ENCODE results near the gene NRGN.

GRCh38 chr11:124717786-124718651 is 21.7 kb upstream of the NRGN start:
- no peak for TF ChIP-seq POLR2A (IDR thresholded peaks at IDR 0.05)
- TF ChIP-seq, protein P1, sequence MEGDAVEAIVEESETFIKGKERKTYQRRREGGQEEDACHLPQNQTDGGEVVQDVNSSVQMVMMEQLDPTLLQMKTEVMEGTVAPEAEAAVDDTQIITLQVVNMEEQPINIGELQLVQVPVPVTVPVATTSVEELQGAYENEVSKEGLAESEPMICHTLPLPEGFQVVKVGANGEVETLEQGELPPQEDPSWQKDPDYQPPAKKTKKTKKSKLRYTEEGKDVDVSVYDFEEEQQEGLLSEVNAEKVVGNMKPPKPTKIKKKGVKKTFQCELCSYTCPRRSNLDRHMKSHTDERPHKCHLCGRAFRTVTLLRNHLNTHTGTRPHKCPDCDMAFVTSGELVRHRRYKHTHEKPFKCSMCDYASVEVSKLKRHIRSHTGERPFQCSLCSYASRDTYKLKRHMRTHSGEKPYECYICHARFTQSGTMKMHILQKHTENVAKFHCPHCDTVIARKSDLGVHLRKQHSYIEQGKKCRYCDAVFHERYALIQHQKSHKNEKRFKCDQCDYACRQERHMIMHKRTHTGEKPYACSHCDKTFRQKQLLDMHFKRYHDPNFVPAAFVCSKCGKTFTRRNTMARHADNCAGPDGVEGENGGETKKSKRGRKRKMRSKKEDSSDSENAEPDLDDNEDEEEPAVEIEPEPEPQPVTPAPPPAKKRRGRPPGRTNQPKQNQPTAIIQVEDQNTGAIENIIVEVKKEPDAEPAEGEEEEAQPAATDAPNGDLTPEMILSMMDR (IDR thresholded peaks at IDR 0.05): no peak
